HCT116 (cell line): Measurements from ENCODE around the gene DLX2. TPM values are rescaled to one million over a fixed set of nuclear protein-coding genes. Genes with fewer than 3 reads are reported as not detected.

Source experiments
- ATAC-seq: fragments of 200-7000 bp; cut with Tn5 transposase; 2 replicates; pipeline ENCODE4 v1.9.1; 2020; ENCODE audit warnings: mild to moderate bottlenecking, moderate library complexity
- BruUV-seq: library from RNA; stranded (reverse); fragments of 400-500 nt; replicated peaks from 2 replicates; lab custom pipeline; 2021; lab: Mats Ljungman, UMichigan
- CTCF ChIA-PET: fragments of 300-600 bp; sonication (Branson Sonifier 250); formaldehyde crosslinking; loops from one replicate; lab custom pipeline; 2021; ENCODE audit warnings: antibody characterized with exemption; lab: Charles Lee
- POLR2A ChIA-PET: fragments of 300-600, 350-600 bp; sonication (Branson Sonifier 250); formaldehyde crosslinking; loops from one replicate; lab custom pipeline; 2021; ENCODE audit warnings: antibody characterized with exemption; lab: Charles Lee
- RAD21 ChIA-PET, 2 experiments: fragments of 300-600 bp; sonication (Branson Sonifier 250); formaldehyde crosslinking; loops; one replicate each; lab custom pipeline; 2023; ENCODE audit warnings: low total read pairs in 2 of 2; ENCODE audit not compliant: uncharacterized antibody in 2 of 2, unreplicated experiment in 2 of 2, low non-redundant PET in 1 of 2; lab: Charles Lee
- DNase-seq: peaks from one replicate; pipeline ENCODE4 v3.0.0-alpha.2; 2010; ENCODE audit warnings: low read depth, low spot score
- H2AFZ ChIP-seq: fragments of 200-600 bp; shearing (Covaris generic), sonication (generic); 2 replicates; pipeline ENCODE4 v1.6.1; 2017; ENCODE audit warnings: low read depth, mixed run types, mixed read lengths, antibody characterized with exemption, low read length; ENCODE audit not compliant: poor library complexity, severe bottlenecking
- H3K27ac ChIP-seq: 2 replicates; pipeline ENCODE4 v1.5.1; 2012; ENCODE audit warnings: low read depth, low read length
- H3K27me3 ChIP-seq: fragments of 200-600 bp; sonication (generic); 2 replicates; pipeline ENCODE4 v1.6.1; 2016; ENCODE audit warnings: mixed run types, low read length, mixed read lengths; ENCODE audit not compliant: insufficient read depth
- H3K36me3 ChIP-seq, 2 experiments: fragments of 200-500 bp in 1 of 2; fragments of 200-600 bp in 1 of 2; sonication (Bioruptor generic) in 1 of 2; sonication (generic) in 1 of 2; 2 replicates each; pipeline versions ENCODE4 v1.5.1 to v1.6.1; 2014 to 2016; ENCODE audit warnings: low read length in 2 of 2, inconsistent platforms in 1 of 2, mixed read lengths in 1 of 2, mixed run types in 1 of 2; ENCODE audit not compliant: insufficient read depth in 2 of 2, control insufficient read depth in 1 of 2
- H3K4me1 ChIP-seq, 2 experiments: fragments of 200-600 bp in 1 of 2; sonication (generic) in 1 of 2; 2 replicates each; pipeline versions ENCODE4 v1.5.1 to v1.6.1; 2012 to 2017; ENCODE audit warnings: low read length in 2 of 2, inconsistent platforms in 1 of 2, mild to moderate bottlenecking in 1 of 2, mixed read lengths in 1 of 2, mixed run types in 1 of 2, moderate library complexity in 1 of 2; ENCODE audit not compliant: insufficient read depth in 2 of 2, control insufficient read depth in 1 of 2
- H3K4me2 ChIP-seq: fragments of 200-600 bp; sonication (generic); 2 replicates; pipeline ENCODE4 v1.6.1; 2017; ENCODE audit warnings: mixed run types, low read length, mixed read lengths
- H3K4me3 ChIP-seq, 2 experiments: fragments of 200-600 bp in 1 of 2; sonication (generic) in 1 of 2; replicated peaks in 1 of 2; 2 replicates each; pipeline ENCODE4 v1.5.1; 2011 to 2016; ENCODE audit warnings: low read length in 2 of 2, control low read depth in 1 of 2, low read depth in 1 of 2, mild to moderate bottlenecking in 1 of 2, mixed read lengths in 1 of 2, mixed run types in 1 of 2
- H3K79me2 ChIP-seq: fragments of 200-600 bp; sonication (generic); 2 replicates; pipeline ENCODE4 v1.6.1; 2017; ENCODE audit warnings: mild to moderate bottlenecking, mixed run types, low read length, moderate library complexity, mixed read lengths; ENCODE audit not compliant: insufficient read depth
- H3K9ac ChIP-seq: fragments of 200-600 bp; sonication (generic); 2 replicates; pipeline ENCODE4 v1.6.1; 2016; ENCODE audit warnings: low read length, mixed read lengths
- H3K9me2 ChIP-seq: fragments of 200-600 bp; sonication (generic), shearing (Covaris generic); 2 replicates; pipeline ENCODE4 v1.6.1; 2017; ENCODE audit warnings: mixed run types, mild to moderate bottlenecking, moderate library complexity; ENCODE audit not compliant: insufficient read depth
- H3K9me3 ChIP-seq, 2 experiments: fragments of 200-500 bp in 1 of 2; fragments of 200-600 bp in 1 of 2; sonication (Bioruptor generic) in 1 of 2; sonication (generic) in 1 of 2; 2 replicates each; pipeline ENCODE4 v1.6.1; 2014 to 2017; ENCODE audit warnings: low read length in 2 of 2, mixed read lengths in 2 of 2, inconsistent platforms in 1 of 2, low read depth in 1 of 2, mild to moderate bottlenecking in 1 of 2, mixed run types in 1 of 2, moderate library complexity in 1 of 2; ENCODE audit not compliant: control insufficient read depth in 1 of 2, insufficient read depth in 1 of 2
- H4K20me1 ChIP-seq: fragments of 200-600 bp; sonication (generic), shearing (Covaris generic); 2 replicates; pipeline ENCODE4 v1.6.1; 2017; ENCODE audit warnings: mixed run types, mild to moderate bottlenecking, moderate library complexity; ENCODE audit not compliant: insufficient read depth
- CBX3 ChIP-seq: IDR thresholded peaks from 2 replicates; pipeline ENCODE4 v1.6.1; 2012; ENCODE audit warnings: low read depth
- CEBPB ChIP-seq: IDR thresholded peaks from 2 replicates; pipeline ENCODE4 v1.6.1; 2012; ENCODE audit warnings: low read depth
- CTCF ChIP-seq, 3 experiments: fragments of 200-600 bp in 1 of 3; sonication (generic) in 1 of 3; IDR thresholded peaks in 2 of 3; conservative IDR thresholded peaks in 1 of 3; 2 replicates each; pipeline ENCODE4 v1.5.1; 2012 to 2017; ENCODE audit warnings: low read depth in 2 of 3, low read length in 2 of 3, antibody characterized with exemption in 1 of 3, borderline replicate concordance in 1 of 3, control low read depth in 1 of 3, mild to moderate bottlenecking in 1 of 3, mixed read lengths in 1 of 3, mixed run types in 1 of 3, moderate library complexity in 1 of 3; ENCODE audit not compliant: insufficient read depth in 1 of 3
- EZH2phosphoT487 ChIP-seq: fragments of 200-600 bp; IDR thresholded peaks from 2 replicates; pipeline ENCODE4 v1.6.1; 2018; ENCODE audit warnings: antibody characterized with exemption, borderline replicate concordance
- FOSL1 ChIP-seq: IDR thresholded peaks from 2 replicates; pipeline ENCODE4 v1.6.1; 2012; ENCODE audit warnings: low read depth
- JUND ChIP-seq: IDR thresholded peaks from 2 replicates; pipeline ENCODE4 v1.6.1; 2012
- MAX ChIP-seq: IDR thresholded peaks from 2 replicates; pipeline ENCODE4 v1.6.1; 2012
- POLR2A ChIP-seq: IDR thresholded peaks from 2 replicates; pipeline ENCODE4 v1.7.0; 2011; ENCODE audit warnings: borderline replicate concordance; ENCODE audit not compliant: insufficient read depth, insufficient read length; ENCODE audit errors: extremely low read depth
- POLR2AphosphoS5 ChIP-seq: IDR thresholded peaks from 2 replicates; pipeline ENCODE4 v1.6.1; 2011; ENCODE audit warnings: mild to moderate bottlenecking, low read depth, low read length, moderate library complexity
- RAD21 ChIP-seq: IDR thresholded peaks from 2 replicates; pipeline ENCODE4 v1.6.1; 2012; ENCODE audit warnings: low read depth, mild to moderate bottlenecking
- SIN3A ChIP-seq: IDR thresholded peaks from 2 replicates; pipeline ENCODE4 v1.6.1; 2012; ENCODE audit warnings: low read depth
- SP1 ChIP-seq: IDR thresholded peaks from 2 replicates; pipeline ENCODE4 v1.6.1; 2012; ENCODE audit warnings: low read depth
- SRF ChIP-seq: IDR thresholded peaks from 2 replicates; pipeline ENCODE4 v1.6.1; 2012; ENCODE audit warnings: low read depth
- TCF7L2 ChIP-seq: IDR thresholded peaks from 2 replicates; pipeline ENCODE4 v1.7.0; 2011; ENCODE audit warnings: borderline replicate concordance, inconsistent platforms; ENCODE audit not compliant: insufficient read depth, insufficient read length; ENCODE audit errors: extremely low read depth
- YY1 ChIP-seq: IDR thresholded peaks from 2 replicates; pipeline ENCODE4 v1.6.1; 2011; ENCODE audit warnings: low read length, low read depth, moderate library complexity, mild to moderate bottlenecking; ENCODE audit not compliant: insufficient replicate concordance; ENCODE audit errors: extremely low read depth
- ZBTB33 ChIP-seq: IDR thresholded peaks from 2 replicates; pipeline ENCODE4 v1.6.1; 2011; ENCODE audit warnings: mild to moderate bottlenecking, low read length, moderate library complexity; ENCODE audit not compliant: insufficient replicate concordance; ENCODE audit errors: extremely low read depth
- ZFX ChIP-seq: fragments of 450-650 bp; IDR thresholded peaks from 2 replicates; pipeline ENCODE4 v1.6.1; 2017
- ZNF274 ChIP-seq: fragments of 200-500 bp; sonication (Bioruptor generic); IDR thresholded peaks from 2 replicates; pipeline ENCODE4 v1.6.1; 2014; ENCODE audit warnings: mild to moderate bottlenecking, low read depth, low read length, inconsistent platforms
- intact Hi-C: fragments of 100-400 bp; cut with micrococcal nuclease; formaldehyde crosslinking; loops from 2 replicates; pipeline ENCODE4 v1.10.0; 2022
- total RNA-seq: library from RNA; stranded (reverse); gene quantifications from one replicate; pipeline ENCODE4 v1.2.1, GENCODE V29; 2021; ENCODE audit not compliant: unreplicated experiment

DLX2 gene
- total RNA-seq, 1 experiment from 2014 or later: 3.7 TPM

DNA sequence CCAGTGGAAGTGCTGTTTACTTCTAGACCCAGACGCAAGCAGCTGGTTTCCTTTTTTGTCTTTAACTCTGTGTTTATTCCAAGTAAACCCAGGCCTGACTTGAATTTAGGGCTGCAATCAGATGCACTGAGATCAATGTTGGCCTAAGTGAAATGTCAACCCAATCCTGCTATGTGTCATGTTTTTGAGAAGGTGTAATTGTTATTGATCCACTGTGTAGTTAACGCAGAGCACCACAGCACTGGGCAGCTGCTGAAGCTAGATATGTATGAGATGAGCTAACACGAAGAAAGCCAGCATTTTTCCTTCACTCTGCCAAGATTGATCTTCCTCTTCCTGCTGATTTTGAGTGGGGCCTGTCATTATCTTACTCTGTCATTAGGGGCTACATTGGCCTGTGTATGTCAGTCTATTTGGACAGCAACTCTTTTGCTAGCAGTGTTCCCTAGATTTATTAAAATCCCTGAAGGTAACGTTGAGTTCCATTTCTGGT is 36.3 kb downstream of the DLX2 start:
- Histone ChIP-seq H3K4me1 (no peaks in the 10 kb centered on the region), H3K27me3 (no peaks in the 10 kb centered on the region), H2AFZ (no peak overlapping the region), H3K79me2 (no peaks in the 10 kb centered on the region), H3K9me3 (no peaks in the 10 kb centered on the region), H3K9ac (no peak overlapping the region), H3K27ac (no peak overlapping the region), H3K4me3 (no peak overlapping the region), H3K9me2 (no peaks in the 10 kb centered on the region), H4K20me1 (no peaks in the 10 kb centered on the region), H3K36me3 (no peaks in the 10 kb centered on the region), H3K4me2 (no peak overlapping the region)
- intact Hi-C loops: no loop called here
- BruUV-seq: no TSS peak
- no peak for TF ChIP-seq CBX3
- TF ChIP-seq ZNF274: no peak
- no peak for TF ChIP-seq MAX
- no peak for TF ChIP-seq SRF
- no peak for TF ChIP-seq POLR2AphosphoS5
- TF ChIP-seq CTCF (IDR thresholded peaks at IDR 0.05 in 2 of 3, conservative IDR thresholded peaks at IDR 0.05 in 1 of 3; ENCODE audit: borderline replicate concordance in 1 of 3, insufficient read depth in 1 of 3, low read depth in 2 of 3, low read length in 2 of 3): no peak
- no peak for TF ChIP-seq ZFX
- TF ChIP-seq YY1: no peak
- TF ChIP-seq CEBPB: no peak
- no peak for TF ChIP-seq SP1
- no peak for TF ChIP-seq ZBTB33
- no peak for TF ChIP-seq EZH2phosphoT487
- no peak for TF ChIP-seq TCF7L2
- TF ChIP-seq FOSL1: no peak
- TF ChIP-seq JUND: no peak
- no peak for TF ChIP-seq POLR2A
- TF ChIP-seq RAD21: no peak
- no peak for TF ChIP-seq SIN3A
- ATAC-seq (no peak), DNase-seq (no peak)
- ChIA-PET CTCF (no interaction called here), RAD21 (no interaction called here), POLR2A (no interaction called here)
